K562 (cell line): Measurements from ENCODE around the gene MEGF11. TPM values are rescaled to one million over a fixed set of nuclear protein-coding genes. Genes with fewer than 3 reads are reported as not detected.

Source experiments
- ARID3B ChIP-seq: fragments of 250-450 bp; sonication (Bioruptor Pico); IDR thresholded peaks from 2 replicates; pipeline ENCODE4 v1.4.0; 2020; ENCODE audit warnings: borderline replicate concordance
- BCL6 ChIP-seq: fragments of 250-450 bp; sonication (Bioruptor Pico); IDR thresholded peaks from 2 replicates; pipeline ENCODE4 v1.4.0; 2020
- GABPB1 ChIP-seq: sonication (generic); formaldehyde crosslinking; IDR thresholded peaks from 2 replicates; pipeline ENCODE4 v1.8.0; 2022; ENCODE audit warnings: mild to moderate bottlenecking, missing genetic modification reagents
- KDM5B ChIP-seq: fragments of 200-600 bp; sonication (generic); IDR thresholded peaks from 2 replicates; pipeline ENCODE4 v1.6.1; 2012; ENCODE audit warnings: low read depth, mild to moderate bottlenecking, moderate library complexity, low read length, control low read depth, inconsistent platforms; ENCODE audit not compliant: insufficient replicate concordance
- MXD1 ChIP-seq: fragments of 250-450 bp; sonication (Bioruptor Pico); IDR thresholded peaks from 2 replicates; pipeline ENCODE4 v1.8.0; 2021; ENCODE audit warnings: borderline replicate concordance, mild to moderate bottlenecking, moderate library complexity; ENCODE audit not compliant: poor library complexity, severe bottlenecking
- NBN ChIP-seq: fragments of 450-650 bp; IDR thresholded peaks from 2 replicates; pipeline ENCODE4 v1.6.1; 2016; ENCODE audit warnings: low read depth, mild to moderate bottlenecking
- POLR2AphosphoS2 ChIP-seq: IDR thresholded peaks from 2 replicates; pipeline ENCODE4 v1.6.1; 2012; ENCODE audit warnings: low read length, improper control_type of control experiment
- POLR3A ChIP-seq: IDR thresholded peaks from 2 replicates; pipeline ENCODE4 v1.6.1; 2011; ENCODE audit warnings: borderline replicate concordance, mild to moderate bottlenecking, moderate library complexity; ENCODE audit not compliant: insufficient read length, insufficient read depth; ENCODE audit errors: extremely low read depth
- PPARD ChIP-seq: fragments of 250-450 bp; sonication (Bioruptor Pico); IDR thresholded peaks from 2 replicates; pipeline ENCODE4 v1.8.0; 2022; ENCODE audit warnings: inconsistent platforms, mild to moderate bottlenecking, moderate library complexity
- PURB ChIP-seq: sonication (generic); formaldehyde crosslinking; IDR thresholded peaks from 2 replicates; pipeline ENCODE4 v1.9.0; 2021; ENCODE audit warnings: low read depth, mild to moderate bottlenecking, missing genetic modification reagents
- RBM34 ChIP-seq: fragments of 200-400 bp; formaldehyde crosslinking; IDR thresholded peaks from 2 replicates; pipeline ENCODE4 v1.6.1; 2018; ENCODE audit warnings: low read length, borderline replicate concordance; ENCODE audit not compliant: insufficient read depth
- RERE ChIP-seq: sonication (generic); formaldehyde crosslinking; IDR thresholded peaks from 2 replicates; pipeline ENCODE4 v1.8.0; 2023; ENCODE audit warnings: missing genetic modification reagents, mild to moderate bottlenecking, borderline replicate concordance
- RUNX1 ChIP-seq: sonication (generic); IDR thresholded peaks from 2 replicates; pipeline ENCODE4 v1.6.1; 2016; ENCODE audit warnings: antibody characterized with exemption, low read depth
- SPI1 ChIP-seq: IDR thresholded peaks from 2 replicates; pipeline ENCODE4 v1.6.1; 2011; ENCODE audit warnings: low read depth, low read length, control low read depth, borderline replicate concordance
- ZNF274 ChIP-seq: IDR thresholded peaks from 2 replicates; pipeline ENCODE4 v1.6.1; 2011; ENCODE audit warnings: low read depth, mild to moderate bottlenecking, low read length, moderate library complexity, borderline replicate concordance
- ZNF280B ChIP-seq: fragments of 250-450 bp; sonication (Bioruptor Pico); IDR thresholded peaks from 2 replicates; pipeline ENCODE4 v1.5.1; 2021; ENCODE audit warnings: mild to moderate bottlenecking
- ZNF586 ChIP-seq: fragments of 450-650 bp; formaldehyde crosslinking; conservative IDR thresholded peaks from 2 replicates; pipeline ENCODE4 v1.4.0; 2020; ENCODE audit warnings: mild to moderate bottlenecking, moderate library complexity
- ZNF76 ChIP-seq: fragments of 250-450 bp; sonication (Bioruptor Pico); IDR thresholded peaks from 2 replicates; pipeline ENCODE4 v1.4.0; 2020; ENCODE audit warnings: mild to moderate bottlenecking, moderate library complexity, borderline replicate concordance
- polyA plus RNA-seq, 8 experiments: library from polyadenylated mRNA; depleted of rRNA in 4 of 8; stranded (reverse) in 5 of 8; unstranded in 3 of 8; fragments of >200 nt; fragmentation: Nextera tagmentation in 2 of 8; fragmentation: Illumina TruSeq in 1 of 8; extraction: Ambion mirVana in 2 of 8; extraction: Trizol in 1 of 8; gene quantifications; 2 replicates each; pipeline versions ENCODE4 v1.2.1 to v1.2.3, GENCODE V29; 2011 to 2014; ENCODE audit warnings: inconsistent platforms in 1 of 8, missing spikeins in 1 of 8
- total RNA-seq, 7 experiments: library from RNA; depleted of rRNA in 6 of 7; stranded (reverse); fragments of >200 nt in 6 of 7; fragmentation: Illumina TruSeq in 2 of 7; extraction: Trizol in 2 of 7; gene quantifications; 2 replicates each; pipeline versions ENCODE4 v1.2.1 to v1.2.3, GENCODE V29; 2011 to 2021; ENCODE audit warnings: low replicate concordance in 1 of 7

Gene MEGF11
- total and polyA plus RNA-seq, 9 of the 15 experiments (the other 6 are each of a cell fraction or from before 2014, with no cell fraction given): 0.06 to 0.23 (median 0.20) TPM; not detected in 6

- peak; percentile 92 for TF ChIP-seq KDM5B
- TF ChIP-seq RBM34: no peak
- no peak for TF ChIP-seq ZNF586 (CRISPR knock-in tag)
- no peak for TF ChIP-seq ARID3B (CRISPR knock-in tag)
- TF ChIP-seq ZNF280B (CRISPR knock-in tag): no peak
- TF ChIP-seq RUNX1: no peak
- TF ChIP-seq SPI1: no peak
- TF ChIP-seq ZNF76 (CRISPR knock-in tag): no peak
- no peak for TF ChIP-seq BCL6 (CRISPR knock-in tag)
- no peak for TF ChIP-seq PURB (CRISPR knock-in tag)
- peak; percentile 98 for TF ChIP-seq POLR3A
- no peak for TF ChIP-seq PPARD (CRISPR knock-in tag)
- TF ChIP-seq GABPB1 (CRISPR knock-in tag): peak; percentile 97
- TF ChIP-seq NBN: peak; percentile 38
- no peak for TF ChIP-seq ZNF274
- TF ChIP-seq RERE: no peak
- peak; percentile 77; the same call in 1 of the 2 replicates for TF ChIP-seq POLR2AphosphoS2
- no peak for TF ChIP-seq MXD1 (CRISPR knock-in tag)
These were observed 384.2 kb downstream of the MEGF11 start, which contains the start of gene RAB11A (continued) for GRCh38 chr15:65869126-65869953.
